HG03060 (cell line): ENCODE data around the gene DLG2.
"Not testable (repeated sequence)": the region's sequence is repeated elsewhere in the genome, so short reads cannot be mapped to it uniquely, and the experiment has no call there.

Source experiments
- ATAC-seq: cut with Tn5 transposase; IDR thresholded peaks from one replicate; pipeline ENCODE4 v1.9.1; 2021; ENCODE audit warnings: low read depth, moderate number of reproducible peaks; ENCODE audit not compliant: unreplicated experiment

Gene DLG2

DNA sequence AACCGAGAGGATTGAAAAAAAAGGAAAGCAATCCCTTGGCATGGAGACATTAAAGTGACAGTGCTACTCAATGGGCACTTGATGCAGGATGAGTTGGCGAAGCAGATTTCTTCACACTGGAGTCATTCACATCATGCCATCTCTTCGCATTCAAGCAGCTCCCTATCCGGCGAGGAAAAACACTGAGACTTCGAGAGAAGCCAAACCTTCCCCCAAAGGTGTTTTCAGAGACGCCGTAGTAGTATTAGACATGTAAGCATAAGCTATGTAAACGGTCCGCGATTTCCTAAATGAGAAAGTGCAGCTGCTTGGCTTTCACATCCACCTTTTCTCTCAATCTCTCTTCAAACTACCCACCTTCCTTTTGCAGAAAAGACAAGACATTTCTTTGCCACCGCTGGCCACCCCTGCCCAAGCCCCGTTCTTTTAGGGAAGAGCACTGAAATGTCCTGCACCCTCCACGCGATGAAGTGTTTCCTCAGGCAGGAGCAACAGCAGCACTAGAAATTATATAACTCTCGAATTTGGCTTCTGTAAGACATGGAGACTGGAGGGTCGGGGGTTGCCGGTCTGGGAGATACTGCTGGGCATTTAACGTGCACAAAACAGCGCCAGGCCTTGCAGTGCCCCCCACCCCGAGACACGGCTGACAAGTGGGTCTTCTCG is at the start of gene DLG2:
Gene DLG2, minus strand, starts transcription at position 13 of the 666 bp plus-strand sequence.
- ATAC-seq = no peak

DNA sequence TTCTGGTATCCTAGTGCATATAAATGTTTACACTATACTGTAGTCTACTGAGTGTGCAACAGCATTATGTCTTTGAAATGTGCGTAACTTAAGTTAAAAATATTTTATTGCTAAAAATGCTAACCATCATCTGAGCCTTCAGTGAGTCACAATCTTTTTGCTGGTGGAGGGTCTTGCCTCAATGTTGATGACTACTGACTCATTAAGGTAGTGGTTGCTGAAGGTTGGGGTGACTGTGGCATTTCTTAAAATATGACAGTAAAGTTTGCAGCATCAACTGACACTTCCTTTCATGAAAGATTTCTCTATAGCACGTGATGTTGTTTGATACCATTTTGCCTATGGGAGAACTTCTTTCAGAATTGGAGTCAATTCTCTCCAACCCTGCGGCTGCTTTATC is 46.2 kb upstream of the DLG2 start:
- no peak for ATAC-seq

DNA sequence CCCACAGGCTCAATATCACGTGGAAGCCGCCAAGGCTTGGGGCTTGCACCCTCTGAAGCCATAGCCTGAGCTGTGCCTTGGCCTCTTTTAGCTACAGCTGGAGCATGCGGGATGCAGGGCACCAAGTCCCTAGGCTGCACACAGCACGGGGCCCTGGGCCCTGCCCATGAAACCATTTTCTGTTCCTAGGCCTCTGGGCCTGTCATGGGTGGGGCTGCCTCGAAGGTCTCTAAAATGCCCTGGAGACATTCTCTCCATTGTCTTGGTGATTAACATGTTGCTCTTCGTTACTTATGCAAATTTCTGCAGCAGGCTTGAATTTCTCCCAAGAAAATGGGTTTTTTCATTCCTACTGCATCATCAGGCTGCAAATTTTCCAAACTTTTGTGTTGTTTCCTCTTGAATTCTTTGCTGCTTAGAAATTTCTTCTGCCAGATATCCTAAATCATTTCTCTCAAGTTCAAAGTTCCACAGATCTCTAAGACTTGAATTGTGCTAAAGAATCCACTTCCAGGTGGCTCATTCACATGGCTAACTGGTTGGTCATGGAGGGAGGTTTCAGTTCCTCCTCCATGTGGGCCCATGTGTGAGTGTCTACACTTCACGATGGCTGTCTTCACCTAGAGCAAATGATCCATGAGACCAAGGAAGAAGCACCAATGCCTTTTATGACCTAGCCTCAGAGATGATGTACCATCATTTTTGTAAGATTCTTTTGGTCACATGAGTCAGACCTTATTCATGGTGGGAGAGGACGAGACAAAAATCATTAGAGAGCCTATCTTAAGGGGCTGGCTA is 45.2 kb upstream of the DLG2 start:
- ATAC-seq = no peak

- ATAC-seq = not testable (repeated sequence)
Measured at GRCh38 chr11:85670949-85671663, 44.0 kb upstream of the DLG2 start.

DNA sequence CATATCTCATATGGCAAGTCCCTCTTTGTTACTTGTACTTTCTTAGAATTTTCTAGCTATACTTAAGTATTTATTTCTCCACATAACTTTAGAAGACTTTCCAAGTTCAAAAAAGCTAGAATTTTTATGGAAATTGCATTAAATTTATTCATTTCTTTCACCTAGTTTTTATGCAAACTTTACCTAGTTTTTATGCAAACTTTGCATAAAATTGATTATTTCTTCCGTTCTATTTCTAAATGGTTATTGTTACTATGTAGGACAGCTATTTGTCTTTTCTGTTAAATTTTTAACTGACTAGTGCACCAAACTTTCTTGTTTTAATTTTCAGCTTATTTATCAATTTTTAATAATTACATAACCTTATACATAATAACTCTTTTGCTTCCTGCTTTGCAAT is 41.0 kb upstream of the DLG2 start:
- no peak for ATAC-seq

- ATAC-seq = no peak
Measured at GRCh38 chr11:85666687-85667086, 39.5 kb upstream of the DLG2 start.

- ATAC-seq = no peak
Measured at GRCh38 chr11:85665733-85666132, 38.6 kb upstream of the DLG2 start.

DNA sequence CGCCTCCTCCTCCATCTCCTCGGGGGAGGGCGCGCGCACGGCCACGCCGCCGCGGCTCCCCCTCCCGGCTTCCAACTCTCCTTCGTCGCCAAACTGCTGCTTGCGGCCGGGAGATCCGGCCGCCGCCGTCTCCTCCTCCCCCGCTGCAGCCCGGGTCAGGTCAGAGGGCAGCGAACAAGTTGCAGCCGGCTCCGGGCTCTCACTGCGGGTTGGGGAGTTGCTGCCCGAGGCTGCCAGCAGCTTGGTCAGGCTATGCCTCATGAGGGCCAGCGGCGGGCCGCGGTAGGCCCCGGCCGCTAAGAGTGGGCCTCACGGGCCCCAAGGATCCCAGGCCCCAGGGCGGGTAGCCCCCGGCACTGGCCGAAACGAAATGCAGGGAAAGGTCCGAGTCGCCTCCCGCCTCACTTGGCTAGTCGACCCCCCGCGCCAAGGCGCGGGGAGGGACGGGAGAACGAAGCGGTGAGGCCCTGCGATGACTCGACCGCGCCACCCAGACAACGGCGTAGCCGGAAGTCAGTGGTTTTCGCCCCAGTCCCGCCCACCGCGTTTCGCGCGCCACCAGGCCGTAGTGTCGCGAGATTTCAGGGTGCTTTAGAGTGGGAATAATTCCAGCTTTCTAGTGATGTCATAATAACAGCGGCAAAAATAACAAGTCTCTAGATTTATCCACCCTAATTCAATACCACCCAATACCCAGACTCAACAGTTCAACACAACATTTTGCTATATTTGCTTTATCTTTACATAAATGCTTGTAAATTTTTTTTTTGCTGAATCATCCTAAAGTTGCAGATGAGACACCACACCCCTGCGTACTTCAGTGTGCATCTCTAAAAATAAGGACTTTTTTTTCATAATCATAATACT is 37.7 kb upstream of the DLG2 start, which contains the start of gene CREBZF:
Gene CREBZF, minus strand, starts transcription at position 515 of the 867 bp plus-strand sequence. Its CDS starts 254 bp downstream, at position 261.
- ATAC-seq = peak; percentile 54

DNA sequence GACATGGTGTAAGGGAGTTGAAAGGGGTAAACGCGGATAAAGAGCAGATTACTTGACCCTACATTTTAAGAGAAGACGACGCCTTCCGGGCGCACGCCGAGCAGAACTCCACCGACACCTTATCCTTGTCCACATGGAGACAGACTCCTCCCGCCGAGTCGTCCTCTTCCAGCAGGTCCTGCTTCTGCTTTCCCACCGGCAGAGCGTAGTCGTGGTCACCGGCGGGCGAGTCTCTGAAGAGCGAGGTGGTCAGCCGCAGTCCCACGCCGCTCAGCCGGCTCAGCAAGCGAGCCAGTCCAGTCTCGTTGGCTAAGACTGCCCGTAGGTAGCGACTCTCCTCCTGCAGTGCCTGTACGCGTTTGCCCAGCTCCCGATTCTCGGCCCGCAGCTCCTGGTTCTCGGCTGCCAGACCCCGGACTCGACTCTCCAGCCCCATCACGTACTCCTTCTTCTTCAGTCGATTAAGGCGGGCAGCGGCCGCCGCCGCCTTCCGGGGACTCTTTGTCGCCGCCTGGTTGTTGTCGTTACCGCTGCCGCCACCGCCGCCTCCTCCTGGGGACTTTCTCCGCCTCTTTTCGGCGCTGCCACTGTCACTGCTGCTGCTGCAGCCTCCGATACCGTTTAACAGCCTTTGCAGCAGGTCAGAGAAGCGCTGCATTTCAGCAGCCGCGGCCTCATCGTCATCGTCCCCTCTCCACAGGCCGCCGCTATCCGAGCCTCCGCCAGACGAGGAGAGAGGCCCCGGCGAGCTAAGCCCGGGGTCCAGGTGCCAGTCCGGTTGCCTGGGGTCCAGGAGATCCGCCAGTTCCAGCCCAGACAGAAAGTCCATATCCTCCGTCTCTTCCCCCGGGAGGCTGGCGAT is 36.8 kb upstream of the DLG2 start:
- peak; percentile 38 for ATAC-seq

DNA sequence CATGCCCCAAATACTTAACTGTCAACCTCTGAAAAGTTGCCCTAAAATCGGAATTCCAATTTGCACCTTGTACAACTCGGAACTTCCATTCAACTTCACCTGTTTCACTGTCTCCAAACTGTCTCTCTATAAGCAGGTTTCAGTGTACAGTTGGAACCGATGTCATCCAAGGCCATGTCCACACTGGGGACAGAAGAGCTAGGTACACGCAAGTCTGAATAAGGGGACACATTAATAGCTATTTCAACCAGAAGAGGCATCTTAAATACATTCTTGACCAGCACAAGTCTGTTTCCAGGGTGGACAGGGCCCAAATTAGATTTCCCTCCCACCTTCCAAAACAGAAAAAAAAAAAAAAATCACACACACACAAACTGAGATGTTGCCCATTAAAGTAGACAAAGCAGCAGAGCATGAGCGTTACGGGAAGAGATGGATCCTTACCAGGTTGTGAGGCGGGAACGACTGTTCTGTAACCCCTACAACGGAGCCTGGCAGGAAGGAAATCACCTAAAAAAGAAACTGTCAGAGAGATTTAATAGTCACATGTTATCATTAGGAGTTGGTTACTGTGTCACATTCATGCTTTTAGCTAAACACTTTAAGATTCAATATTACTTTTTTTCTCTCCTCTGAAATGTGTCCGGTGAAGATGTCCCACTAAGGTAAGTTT is 36.1 kb upstream of the DLG2 start:
- no peak for ATAC-seq

DNA sequence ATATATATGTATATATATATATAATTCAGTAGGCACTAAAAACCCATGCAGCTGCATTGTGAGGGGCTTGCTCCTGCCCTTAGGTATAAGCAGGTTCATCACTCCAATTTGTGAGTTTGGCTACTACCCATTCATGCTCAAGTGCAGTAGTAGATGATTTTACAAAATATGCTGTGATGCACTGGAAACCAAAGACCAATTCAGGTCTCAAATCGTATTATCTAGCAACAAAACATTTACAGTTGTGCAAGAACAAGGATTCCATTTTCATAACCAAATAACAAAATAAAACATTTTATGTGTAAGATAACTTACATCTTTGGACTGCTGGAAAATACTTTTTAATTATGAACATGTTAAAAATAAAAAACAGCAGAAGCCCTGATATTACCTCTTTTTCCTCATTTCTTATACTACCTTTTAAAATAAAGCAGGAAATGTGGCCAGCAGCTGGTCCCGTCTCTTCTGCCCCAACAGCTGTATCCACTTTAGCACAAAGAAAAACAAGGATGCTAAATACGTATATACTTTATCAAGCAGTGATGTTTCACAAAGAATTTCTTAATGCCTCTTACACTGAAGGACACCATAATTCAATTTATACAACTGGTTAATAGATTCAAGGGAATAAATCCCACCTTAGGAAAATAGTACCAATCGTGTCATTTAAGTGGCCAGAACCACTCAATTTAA is 35.0 kb upstream of the DLG2 start:
- ATAC-seq = no peak

- ATAC-seq = no peak
Measured at GRCh38 chr11:85658180-85658579, 31.0 kb upstream of the DLG2 start.

GRCh38 chr11:85656777-85657176 is 29.6 kb upstream of the DLG2 start:
- ATAC-seq = no peak

GRCh38 chr11:85654343-85654742 is 27.2 kb upstream of the DLG2 start:
- not testable (repeated sequence) for ATAC-seq

DNA sequence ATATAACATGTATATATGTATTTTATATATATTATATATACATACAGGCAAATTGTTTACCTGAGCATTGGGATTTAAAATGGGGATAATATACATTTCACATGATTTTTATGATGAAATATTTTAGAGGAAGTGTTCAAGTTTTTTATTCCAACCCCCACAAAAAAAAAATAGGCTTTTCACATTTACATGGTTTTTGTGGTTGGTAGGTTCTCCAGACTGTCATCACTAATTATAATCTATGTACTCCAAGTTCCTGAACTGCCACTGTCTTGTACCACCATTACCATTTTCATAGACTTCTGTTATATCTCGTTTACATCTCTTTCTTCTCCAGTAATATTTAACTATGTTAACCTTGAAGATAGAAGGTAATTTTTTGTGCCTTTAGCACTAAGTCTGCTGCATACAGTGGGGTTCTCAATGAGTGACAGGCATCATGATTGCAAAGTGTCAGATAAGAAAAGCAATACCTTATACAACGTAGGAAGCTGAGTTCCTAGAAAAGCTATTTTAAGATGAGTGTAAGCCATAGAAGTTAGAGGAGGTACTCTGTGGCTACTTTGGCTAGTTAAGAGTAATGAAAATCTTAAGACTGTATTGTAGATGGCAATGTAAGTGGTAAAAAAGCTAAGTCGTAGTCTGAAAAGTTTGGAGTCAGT is 25.8 kb upstream of the DLG2 start:
- ATAC-seq = no peak

DNA sequence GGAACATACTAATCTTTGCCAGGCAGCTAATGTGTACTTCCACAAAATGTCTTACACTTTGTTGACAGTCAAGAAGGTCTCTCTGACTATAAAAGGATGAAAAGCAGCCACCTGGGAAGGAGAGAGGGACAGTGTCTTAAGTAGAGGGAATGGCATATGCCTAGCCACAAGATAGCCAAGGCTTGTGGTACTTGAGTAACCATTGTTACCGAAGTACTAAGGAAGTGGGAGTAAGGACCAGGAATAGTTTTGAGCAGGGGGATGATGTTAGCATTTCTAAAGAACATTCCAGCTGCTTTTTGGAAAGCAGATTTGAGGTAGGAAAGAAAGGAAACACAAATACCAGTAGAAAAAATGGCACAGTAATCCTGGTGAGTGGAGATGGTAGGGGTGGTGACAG is 24.0 kb upstream of the DLG2 start:
- no peak for ATAC-seq

DNA sequence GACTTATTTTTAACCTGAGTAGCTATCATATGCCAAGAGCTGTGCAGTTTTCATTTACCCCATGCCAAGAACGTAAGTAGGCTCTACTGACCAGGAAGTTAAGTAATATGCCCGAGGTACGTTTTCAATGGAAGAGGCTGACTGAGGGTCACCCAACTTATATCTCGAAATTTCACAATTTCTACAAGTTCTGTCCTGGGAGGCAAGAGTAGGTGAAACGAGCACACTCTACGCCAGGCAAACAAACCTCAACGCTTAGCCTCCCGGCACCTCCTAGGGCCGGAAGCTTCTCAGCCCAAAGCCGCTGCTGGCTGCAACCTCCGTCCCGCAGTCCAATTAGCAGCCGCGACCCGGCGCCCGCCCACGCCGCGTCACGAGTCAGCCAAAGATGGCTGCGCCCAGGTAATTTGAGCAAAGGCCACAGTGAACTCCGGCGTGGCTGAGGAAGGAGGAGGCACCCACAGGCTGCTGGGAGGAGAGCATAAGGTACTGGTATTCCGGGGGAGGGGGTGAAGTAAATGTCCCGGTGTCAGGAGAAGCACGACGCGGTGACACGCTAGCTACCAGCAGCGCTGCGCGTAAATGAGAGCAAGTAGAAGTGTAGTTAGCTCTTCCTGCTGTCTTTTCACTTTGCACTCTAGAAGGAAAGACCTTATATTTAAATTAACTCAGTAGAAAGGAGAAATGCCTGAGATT is 20.6 kb upstream of the DLG2 start, which contains the start of gene TMEM126A:
Gene TMEM126A, plus strand, starts transcription at position 364 of the 696 bp plus-strand sequence. CDS start 2,289 bp downstream, outside the sequence.
- ATAC-seq = peak; percentile 90
